Endometrial microvascular endothelial cells (primary cell): Measurements from ENCODE around the gene SLC9A5. TPM values are rescaled to one million over a fixed set of nuclear protein-coding genes. Genes with fewer than 3 reads are reported as not detected.

ENCODE experiments used
- in situ Hi-C: cut with HindIII; loops from 2 replicates; pipeline ENCODE4 v1.10.0; 2017; ENCODE audit warnings: low sequenced_read_pairs, low pct_unique_long_range_greater_than_20kb; ENCODE audit errors: inconsistent ontology term
- total RNA-seq: library from RNA; depleted of rRNA; stranded (reverse); fragments of >200 nt; gene quantifications from one replicate; pipeline ENCODE4 v1.2.3, GENCODE V29; 2015; ENCODE audit errors: inconsistent ontology term

Gene SLC9A5
- total RNA-seq, 1 donor from 2014 or later: 1.7 TPM

GRCh38 chr16:67249178-67250044 lies 632 bp downstream of the SLC9A5 start:
- in situ Hi-C loops: no loop called here

DNA sequence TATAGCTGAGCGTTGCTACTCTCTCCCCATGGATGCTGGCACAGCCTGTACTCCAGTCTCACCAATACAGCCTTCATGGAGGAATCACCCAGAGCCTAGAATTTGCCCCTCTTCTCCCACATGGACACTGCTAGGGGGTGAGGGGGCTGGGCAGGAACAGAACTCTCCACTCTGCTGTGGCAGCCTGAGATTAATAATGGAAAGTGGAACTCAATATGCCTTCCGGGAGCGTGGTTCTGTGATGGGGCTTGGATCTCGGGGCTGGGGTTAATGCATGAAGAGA lies 1.2 kb downstream of the SLC9A5 start:
- in situ Hi-C loops: no loop called here

- in situ Hi-C loops: no loop called here
Measured at GRCh38 chr16:67252609-67253497, 4.1 kb downstream of the SLC9A5 start.

DNA sequence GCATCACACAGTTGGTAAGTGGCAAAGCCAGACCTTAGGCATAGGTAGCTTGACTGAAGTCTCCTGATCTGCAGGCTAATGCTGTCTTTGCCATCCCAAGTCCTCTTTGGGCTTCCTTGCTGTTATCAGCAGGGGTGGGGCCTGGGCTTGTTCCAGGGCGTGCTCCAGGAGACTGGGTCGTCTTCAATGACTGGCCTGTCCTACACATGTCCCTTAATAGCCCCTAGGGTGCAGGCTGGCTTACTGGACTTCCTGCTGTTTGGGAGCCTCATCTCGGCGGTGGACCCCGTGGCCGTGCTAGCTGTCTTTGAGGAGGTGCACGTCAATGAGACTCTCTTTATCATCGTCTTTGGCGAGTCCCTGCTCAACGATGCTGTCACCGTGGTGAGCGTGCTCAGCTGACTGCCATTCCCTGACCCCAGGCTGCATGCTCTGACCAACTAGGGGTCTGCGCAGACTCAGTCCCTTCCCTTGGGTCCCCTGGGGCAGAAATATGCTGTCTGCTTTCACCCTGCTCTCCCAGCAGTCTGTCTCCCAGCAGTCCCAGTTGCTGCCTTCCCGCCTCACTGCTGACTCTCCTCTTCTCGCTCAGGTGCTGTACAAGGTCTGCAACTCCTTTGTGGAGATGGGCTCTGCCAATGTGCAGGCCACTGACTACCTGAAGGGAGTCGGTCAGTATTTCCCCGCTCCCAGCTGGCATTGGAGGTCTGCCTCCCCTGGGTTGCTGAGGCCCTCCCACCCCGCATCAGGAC lies 6.2 kb downstream of the SLC9A5 start:
- in situ Hi-C loops: no loop called here

DNA sequence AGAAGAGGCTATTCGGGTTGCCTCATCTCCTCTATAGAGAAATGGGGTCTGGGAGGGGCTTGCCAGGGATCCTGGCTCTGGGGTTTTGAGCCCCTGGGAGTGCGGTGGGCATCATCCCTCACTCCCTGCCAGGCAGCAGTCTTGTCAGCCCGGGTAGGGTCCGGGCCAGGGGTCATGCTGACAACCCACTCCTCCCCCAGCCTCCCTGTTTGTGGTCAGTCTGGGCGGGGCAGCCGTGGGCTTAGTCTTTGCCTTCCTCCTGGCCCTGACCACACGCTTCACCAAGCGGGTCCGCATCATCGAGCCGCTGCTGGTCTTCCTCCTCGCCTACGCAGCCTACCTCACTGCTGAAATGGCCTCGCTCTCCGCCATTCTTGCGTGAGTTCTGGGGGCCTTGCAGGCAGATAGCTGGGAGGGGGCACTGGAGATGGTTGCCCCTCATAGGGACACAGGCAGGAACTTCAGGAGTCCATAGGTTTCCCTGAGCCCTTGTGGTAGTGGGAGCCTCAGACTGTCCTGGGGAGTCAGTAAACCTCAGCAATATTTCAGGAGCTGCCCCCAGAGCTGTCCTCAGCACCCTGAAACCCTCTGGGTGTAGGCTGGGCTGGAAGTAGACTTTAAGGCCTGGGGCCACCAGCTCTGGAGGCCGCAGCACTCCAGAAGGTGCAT lies 6.9 kb downstream of the SLC9A5 start:
- in situ Hi-C loops: no loop called here

DNA sequence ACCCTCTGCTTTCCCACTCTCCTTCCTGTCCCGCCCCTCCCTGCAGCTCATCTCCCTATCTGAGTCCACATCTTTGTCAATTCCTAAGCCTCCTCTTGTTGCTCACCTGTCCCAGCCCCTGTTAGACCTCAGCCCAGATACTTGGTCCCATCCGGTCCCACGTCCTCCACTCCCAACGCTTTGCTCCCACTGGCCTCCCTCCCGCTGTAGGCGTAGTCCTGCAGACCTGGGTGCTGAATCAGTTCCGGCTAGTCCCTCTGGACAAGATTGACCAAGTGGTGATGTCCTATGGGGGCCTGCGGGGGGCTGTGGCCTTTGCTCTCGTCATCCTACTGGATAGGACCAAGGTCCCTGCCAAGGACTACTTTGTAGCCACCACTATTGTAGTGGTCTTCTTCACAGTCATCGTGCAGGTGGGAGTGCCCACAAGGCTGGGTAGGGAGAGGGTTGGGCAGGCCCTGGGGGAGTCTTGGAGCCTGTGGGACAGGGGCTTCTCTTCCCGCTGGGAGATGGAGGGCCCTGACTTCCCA lies 8.0 kb downstream of the SLC9A5 start:
- in situ Hi-C loops: no loop called here

DNA sequence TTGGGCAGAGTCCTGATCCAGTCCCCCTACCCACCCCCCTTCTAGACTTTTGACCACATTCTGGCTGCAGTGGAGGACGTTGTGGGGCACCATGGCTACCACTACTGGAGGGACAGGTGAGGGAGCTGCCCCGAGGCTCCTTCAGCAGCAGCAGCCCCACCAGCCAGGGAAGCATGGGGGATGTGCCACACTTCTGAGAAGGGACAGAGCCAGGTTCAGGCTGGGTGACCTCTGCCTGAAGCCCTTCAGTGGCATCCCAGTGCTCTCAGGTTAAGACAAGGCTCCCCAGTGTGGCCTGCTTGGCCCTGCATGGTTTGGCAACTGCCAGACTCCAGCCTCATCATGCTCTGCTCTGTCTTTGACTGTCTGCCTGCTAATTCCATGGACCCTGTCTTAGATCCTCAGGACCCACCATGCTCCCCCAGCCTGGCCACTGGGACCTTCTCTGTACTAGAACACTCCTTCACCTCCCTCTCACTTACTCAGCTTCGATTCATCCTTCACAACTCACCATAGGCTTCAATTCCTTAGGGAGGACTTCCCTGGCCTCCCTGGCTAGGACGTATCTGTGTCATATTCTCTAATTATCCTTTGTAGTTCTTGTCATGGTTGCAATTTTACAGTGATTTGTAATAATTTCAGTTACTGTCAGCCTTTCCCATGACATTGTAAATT lies 8.8 kb downstream of the SLC9A5 start:
- in situ Hi-C loops: no loop called here

DNA sequence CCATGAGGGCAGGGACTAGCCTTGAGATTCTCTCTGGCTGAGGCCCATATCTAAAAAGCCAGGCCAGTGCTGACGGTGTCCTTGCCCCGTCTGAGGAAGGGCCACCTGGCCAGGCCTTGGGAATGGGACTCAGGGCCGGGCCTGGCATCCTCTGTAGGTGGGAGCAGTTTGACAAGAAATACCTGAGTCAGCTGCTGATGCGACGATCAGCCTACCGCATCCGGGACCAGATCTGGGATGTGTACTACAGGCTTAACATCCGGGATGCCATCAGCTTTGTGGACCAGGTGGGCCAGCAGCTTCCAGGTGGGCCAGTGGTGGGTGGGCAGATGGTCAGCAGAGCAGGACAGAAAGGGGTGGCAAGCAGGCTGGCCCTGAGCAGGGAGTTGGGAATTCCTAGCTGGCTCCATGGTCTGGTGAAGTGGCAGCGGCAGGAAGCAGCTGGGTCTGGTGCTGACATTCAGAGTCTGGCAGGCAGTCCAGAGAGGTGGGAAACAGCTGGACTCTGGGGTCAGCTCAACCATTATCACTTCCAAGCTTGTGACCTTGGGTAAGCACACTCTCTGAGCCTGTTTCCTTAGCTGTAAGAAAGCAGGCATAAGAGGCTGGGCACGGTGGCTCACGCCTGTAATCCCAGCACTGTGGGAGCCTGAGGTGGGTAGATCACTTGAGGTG lies 9.5 kb downstream of the SLC9A5 start:
- in situ Hi-C loops: no loop called here

DNA sequence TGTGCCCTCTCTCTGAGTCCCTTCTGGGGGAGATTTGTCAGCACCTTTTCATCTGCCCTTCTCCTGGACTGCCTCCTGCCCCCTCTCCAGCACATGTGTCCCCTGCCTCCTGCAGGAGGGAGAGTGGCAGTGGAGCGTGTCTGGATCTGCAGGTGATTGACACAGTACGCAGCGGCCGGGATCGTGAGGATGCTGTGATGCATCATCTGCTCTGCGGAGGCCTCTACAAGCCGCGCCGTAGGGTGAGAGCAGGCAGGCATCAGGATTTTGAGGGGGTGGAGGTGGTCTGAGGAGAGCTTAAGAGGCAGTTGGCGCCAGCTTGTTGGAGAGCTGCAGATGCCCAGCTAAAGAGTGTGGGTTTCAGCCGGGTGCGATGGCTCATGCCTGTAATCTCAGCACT lies 10.9 kb downstream of the SLC9A5 start:
- in situ Hi-C loops: loop anchor here (10.0 kb wide), 1 partner anchor 125 kb away; no protein-coding TSS in a partner anchor

GRCh38 chr16:67260426-67261063 lies 11.8 kb downstream of the SLC9A5 start:
- in situ Hi-C loops: loop anchor here (10.0 kb wide), 1 partner anchor 124 kb away; no protein-coding TSS in a partner anchor

DNA sequence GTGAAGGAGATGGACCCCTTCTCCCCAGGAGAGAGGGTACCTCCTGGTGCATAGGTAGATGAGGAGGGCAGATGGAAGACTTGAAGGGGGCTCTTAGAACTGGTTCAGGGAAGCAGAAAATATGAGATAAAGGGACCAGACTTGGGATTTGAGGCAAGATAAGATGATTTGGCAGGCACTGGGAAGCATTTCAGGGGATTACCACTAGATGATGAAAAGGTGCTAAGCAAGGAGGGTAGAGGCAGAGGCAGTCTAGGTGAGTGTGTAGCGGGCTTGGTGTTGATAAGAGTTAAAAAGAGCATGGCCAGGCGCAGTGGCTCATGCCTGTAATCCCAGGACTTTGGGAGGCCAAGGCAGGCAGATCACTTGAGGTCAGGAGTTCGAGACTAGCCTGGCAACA lies 14.4 kb downstream of the SLC9A5 start:
- in situ Hi-C loops: loop anchor here (10.0 kb wide), 1 partner anchor 122 kb away; no protein-coding TSS in a partner anchor

GRCh38 chr16:67264277-67264676 lies 15.5 kb downstream of the SLC9A5 start:
- in situ Hi-C loops: loop anchor here (10.0 kb wide), 1 partner anchor 121 kb away; no protein-coding TSS in a partner anchor

DNA sequence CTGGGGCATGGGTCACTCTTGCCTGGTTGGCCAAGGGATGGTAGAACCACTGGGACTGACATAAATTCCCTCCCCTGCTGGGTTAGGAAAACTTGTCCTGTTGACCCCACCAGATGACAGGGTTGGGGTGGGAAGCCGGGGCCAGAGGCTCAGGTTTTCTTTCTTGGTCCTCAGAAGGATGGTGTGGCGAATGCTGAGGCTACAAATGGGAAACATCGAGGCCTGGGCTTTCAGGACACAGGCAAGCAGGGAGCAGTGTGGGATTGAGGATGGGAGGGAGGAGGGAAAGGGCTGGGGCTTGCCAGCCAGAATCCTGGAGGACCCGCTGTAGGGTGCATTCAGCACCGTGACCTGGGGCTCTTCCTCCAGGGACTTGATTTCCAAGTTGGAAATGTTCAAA lies 16.1 kb downstream of the SLC9A5 start:
- in situ Hi-C loops: loop anchor here (10.0 kb wide), 1 partner anchor 120 kb away; no protein-coding TSS in a partner anchor

GRCh38 chr16:67265834-67266233 lies 17.1 kb downstream of the SLC9A5 start:
- in situ Hi-C loops: loop anchor here (10.0 kb wide), 1 partner anchor 119 kb away; no protein-coding TSS in a partner anchor

DNA sequence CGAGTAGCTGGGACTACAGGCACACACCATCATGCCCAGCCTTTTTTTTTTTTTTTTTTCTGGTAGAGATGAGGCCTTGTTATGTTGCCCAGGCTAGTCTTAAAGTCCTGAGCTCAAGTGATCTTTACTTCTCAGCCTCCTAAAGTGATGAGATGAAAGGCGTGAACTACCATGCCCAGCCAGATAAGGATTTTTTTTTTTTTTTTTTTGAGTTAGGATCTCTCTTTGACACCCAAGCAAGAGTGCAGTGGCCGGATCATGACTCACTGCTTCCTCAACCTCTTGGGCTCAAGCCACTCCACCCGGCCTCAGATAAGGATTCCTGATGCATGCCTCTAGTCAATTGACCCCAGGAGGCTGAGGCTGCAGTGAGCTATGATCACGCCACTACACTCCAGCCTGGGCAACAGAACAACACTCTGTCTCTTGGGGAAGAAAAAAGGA lies 19.4 kb downstream of the SLC9A5 start:
- in situ Hi-C loops: loop anchor here (10.0 kb wide), 1 partner anchor 117 kb away; no protein-coding TSS in a partner anchor

DNA sequence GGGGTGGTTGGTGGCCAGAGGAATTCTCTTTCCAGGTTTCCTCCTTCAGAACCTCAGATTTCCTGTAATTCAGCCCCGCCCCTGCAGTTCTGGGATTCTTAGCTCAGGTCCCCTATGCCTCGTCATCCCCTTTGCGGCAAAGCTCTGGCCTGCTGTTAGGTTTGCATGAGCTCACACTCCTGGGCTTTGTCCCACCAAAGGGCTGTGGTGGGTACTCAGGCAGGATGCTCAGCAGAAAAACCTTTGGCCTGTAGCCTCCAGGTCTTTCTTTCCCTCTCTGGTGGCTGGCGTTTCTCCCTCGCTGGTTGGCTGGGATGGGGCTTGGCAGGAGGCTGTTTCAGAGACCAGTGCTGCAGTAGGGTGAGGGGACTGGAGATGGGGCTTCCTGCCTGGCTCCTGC lies 21.0 kb downstream of the SLC9A5 start:
- in situ Hi-C loops: loop anchor here (10.0 kb wide), 1 partner anchor 115 kb away; no protein-coding TSS in a partner anchor

DNA sequence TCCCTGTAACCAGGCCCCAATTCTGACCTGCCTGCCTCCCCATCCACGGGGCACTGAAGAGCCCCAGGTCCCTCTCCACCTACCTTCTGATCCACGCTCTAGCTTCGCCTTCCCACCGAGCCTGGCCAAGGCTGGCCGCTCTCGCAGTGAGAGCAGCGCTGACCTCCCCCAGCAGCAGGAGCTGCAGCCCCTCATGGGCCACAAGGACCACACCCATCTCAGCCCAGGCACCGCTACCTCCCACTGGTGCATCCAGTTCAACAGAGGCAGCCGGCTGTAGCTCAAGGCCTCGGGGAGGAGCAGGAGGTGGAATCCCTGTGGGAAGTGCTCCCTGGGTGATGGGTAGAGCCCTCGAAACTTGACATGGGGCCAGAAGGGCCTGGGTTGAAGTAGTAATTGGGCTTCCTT lies 22.2 kb downstream of the SLC9A5 start:
- in situ Hi-C loops: no loop called here
